ENCODE data around the gene CHID1.

Gene CHID1

DNA sequence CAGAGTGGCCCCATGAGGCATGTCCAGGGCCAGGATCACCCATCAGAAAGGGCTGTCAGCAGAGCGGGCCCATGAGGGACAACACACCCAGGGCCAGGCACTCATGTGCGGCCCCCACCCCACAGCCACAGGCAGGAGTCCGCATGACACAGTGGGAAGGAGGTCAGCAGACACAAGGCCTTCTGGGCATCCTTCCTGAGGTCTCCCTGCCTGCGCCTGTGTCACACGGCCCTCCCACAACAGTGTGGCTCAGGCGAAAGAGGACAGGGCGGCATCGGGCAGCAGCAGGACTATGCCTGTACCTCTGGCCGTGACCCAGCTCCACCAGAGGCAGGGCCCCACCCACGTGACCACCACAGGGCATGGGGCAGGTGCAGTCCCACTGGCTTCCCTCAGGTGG is 27.1 kb downstream of the CHID1 start:
- DNase-seq: no peak

DNA sequence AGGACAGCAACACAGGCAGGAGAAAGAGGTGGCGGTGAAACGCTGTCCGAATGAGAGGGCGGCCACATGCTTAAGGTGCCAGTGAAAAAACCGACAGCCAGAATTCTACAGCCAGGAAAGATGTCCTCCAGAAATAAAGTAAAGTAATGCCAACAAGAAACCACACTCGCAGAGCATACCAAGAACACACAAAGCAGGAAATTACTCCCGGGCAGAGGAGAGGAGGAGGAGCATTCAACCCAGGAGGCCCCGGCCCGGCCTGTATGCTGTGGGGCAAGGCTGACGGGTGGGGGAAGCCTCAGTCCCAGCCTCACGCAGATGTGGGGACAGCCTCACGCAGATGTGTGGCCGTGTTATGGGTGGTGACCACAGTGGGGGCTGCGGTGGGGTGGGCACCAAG is 28.0 kb downstream of the CHID1 start:
- DNase-seq: no peak

DNA sequence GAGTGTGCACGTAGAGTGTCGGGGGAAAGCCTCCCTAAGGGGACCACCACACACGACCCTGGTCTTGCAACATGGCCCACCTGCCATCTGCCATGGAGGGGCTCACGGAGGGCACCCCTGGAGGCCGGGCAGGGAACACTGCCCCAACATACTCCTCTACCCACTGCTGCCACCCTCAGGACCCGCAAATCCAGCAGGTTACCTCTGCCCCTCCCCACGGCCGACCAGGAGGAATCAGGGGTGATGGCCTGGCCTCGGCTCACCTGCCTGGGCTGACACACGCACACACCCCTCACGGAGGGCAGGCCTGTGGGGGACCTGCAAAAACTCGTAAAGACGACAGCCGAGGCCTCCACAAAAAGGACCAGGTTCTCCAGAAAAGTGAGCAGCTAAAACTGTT is 30.2 kb downstream of the CHID1 start:
- DNase-seq: no peak

DNA sequence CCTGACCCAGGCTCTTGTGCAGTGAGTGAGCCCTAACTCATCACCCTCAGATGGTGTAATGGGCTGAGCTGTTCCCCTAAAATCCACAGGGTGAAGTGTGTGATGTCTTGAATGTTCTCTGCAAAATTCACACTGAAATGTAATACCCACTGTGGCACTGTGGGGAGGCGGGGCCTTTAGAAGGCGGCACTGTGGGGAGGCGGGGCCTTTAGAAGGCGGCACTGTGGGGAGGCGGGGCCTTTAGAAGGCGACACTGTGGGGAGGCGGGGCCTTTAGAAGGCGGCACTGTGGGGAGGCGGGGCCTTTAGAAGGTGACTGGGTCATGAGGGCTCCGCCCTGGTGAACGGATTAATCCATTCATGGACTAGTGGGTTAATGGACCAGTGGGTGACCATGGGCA is 33.0 kb downstream of the CHID1 start:
- DNase-seq: no peak

DNA sequence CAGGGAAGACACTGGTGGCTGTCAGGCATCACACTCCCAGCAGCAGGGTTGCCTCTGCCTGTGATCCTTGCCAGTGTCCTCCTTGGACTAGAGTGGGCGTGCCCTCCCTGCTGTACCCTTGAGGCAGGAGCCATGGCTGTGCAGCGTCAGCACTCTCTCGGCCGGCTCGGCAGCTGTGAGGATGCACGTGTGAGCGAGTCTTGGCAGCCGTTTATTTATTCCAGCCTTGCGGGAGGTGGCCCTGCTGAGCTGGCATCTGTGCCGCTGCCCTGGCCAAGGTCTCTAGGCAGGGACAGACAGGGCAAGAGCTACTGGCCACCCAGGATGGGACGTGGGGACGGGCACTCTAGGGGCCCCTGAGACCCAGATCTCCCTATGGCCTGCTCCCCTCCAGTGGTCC is 34.1 kb downstream of the CHID1 start:
- DNase-seq: no peak

DNA sequence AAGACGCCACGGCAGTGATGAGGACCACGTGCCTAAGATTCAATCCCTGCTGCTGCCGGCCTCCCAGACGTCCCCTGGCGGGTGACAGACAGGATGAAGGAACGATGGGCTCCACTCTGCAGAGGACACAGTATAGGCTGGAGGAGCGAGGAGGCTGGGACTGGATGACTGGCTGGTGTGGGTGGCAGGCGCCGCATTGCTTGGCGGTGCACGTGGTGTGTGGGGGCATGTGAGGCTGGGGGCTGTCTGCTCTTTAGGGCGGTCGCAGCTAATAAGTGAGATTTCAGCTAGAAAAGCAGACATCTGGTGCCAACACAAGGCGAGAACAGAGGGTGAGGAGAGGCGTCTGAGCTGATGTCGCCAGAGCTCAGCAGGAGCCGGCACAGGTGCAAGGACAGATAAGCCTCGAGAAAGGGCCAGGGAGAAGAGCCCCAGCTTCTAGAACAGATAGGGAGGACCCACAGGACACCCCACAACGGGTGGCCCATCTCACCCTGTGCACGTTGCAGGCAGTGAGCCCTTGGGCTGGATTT is 34.8 kb downstream of the CHID1 start:
- DNase-seq: no peak

DNA sequence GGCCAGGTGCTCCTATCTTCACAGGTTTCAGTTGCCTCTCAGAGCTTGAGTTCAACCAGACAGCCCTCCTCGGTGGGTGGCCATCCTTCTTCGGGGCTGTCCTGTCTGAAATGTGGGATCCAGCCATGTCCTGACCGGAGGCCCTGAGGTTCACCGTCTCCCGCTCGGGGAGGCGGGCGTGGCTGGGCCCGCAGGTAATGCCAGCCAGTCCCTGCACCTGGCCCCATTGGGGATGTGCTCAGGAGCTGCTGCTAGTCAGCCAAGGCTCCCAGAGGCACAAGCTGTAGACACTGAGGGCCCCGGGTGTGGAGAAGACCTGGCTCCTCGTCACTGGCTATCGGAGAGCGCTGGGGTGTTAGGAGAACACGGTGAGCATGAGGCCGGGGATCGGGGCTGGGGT is 35.4 kb downstream of the CHID1 start:
- no peak for DNase-seq

DNA sequence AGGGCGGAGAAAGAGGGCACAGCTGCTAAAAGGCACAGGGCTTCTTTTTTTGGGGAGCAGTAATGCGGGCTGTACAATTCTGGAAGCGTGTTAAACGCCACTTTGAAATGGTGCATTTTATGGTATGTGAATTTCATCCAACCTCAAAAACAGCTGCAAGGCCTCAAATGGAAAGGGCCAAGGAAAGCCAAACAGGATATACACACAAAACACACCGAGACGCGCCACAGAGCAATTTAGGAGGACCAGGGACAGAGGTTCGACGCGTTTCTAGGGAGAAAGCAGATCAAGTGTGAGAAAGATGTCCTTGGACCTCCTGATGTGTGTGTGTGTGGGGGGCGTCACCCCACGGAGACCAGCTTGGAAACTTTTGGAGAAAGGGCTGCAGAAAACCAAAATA is 36.9 kb downstream of the CHID1 start:
- DNase-seq: no peak

DNA sequence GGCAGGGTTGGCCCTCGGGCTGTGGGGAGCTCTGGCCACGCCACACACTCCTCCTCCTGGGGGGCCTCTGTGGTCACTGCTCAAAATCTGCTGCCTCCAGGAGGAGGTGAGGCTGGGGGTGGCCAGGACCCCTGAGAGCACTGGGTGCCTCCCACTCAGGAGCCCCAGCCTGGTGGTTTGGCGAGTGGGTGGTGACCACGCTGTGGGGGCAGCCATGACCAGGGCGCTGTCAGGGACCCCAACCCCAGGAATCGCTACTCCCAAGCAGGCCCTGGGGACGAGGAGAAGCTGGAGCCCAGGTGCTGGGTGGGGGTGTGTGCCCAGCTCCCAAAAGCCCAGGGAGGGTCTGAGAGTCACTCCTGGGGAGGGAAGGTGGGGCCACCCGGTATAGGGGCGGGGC is 37.8 kb downstream of the CHID1 start:
- no peak for DNase-seq

DNA sequence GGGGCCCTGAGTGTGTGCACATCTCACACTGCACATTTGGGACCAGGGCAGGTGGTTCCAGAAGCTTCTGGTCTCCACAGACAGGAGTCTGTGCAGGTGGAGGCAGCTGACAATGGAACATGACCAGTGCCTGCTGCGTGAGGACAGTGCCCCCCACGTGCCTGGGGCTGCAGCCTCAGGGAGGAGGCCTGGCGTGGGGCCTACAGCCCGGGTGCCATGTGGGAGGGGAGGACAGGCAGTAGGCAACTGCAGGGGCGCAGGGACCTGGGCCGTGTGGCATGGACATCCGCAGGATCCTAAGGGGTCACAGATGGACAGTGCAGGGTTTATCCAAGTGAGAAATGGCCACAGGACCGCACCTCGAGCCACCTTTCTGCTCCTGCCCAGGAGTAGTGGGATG is 39.1 kb downstream of the CHID1 start:
- no peak for DNase-seq

DNA sequence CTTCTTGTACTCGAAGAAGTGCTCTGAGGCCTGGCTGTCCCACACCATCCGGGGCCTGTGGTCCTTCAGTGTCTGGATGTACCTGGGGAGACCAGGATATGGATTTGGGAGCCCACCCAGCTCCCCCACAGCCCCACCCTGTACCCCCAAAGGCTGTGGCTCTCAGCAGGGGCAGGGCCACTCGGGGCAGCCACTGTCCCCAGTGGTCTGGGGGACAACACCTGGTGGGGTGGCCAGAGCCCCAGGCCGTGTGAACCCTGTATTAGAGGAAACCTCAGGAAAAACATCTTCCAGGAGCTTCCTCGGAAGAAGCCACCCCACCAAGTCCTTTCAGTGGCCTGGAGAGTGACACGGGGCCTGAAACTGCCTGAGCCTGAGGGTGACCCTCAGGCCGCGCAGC is 40.2 kb downstream of the CHID1 start:
- DNase-seq: no peak

DNA sequence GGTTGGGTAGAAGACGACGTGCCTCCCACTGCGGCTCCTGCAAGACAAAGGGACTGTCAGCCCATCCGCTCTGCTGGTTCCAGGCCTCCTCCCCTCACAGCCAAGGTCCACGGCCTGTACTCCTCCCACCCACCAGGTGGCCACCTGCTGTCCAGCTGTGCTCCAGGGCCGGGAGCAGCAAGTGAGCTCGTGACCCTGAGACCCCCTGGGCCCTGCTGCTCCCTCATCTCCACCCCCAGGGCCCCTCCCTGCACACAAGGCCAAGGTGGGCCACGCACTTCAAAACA is 40.5 kb downstream of the CHID1 start:
- DNase-seq: no peak

DNA sequence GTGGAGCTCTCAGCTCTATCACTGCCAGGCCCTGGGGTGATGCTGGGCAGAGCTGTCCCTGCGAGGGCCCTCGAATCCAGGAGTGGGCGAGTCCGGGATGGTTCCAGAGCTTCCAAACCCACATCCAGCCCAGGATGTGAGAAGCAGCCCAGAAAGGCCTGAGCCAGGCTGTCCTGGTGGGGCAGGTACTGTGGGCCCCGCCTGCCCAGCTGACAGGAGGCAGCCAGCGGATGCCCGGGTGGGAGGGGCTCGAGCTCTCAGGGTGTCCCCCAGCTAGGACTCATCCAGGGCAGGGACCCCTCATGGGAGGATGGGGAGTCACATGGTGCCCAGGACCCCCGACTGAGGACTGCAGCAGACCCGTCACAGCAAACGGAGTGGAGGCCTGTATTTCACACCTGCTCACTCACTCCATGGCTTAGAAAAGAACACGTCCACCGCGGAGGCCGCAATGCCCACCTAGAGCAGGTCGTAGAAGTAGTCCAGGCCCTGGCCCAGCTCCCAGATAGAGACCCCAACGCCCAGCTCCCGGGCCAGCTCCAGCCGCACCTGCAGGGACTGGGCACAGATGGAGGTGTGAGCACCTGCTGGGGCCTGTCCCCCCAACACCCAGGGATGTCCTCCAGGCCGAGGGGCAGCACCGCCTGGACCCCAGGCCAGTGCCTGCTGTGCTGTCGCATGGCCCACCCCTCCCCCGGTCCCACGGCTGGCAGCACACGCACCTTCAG is 41.0 kb downstream of the CHID1 start:
- no peak for DNase-seq

DNA sequence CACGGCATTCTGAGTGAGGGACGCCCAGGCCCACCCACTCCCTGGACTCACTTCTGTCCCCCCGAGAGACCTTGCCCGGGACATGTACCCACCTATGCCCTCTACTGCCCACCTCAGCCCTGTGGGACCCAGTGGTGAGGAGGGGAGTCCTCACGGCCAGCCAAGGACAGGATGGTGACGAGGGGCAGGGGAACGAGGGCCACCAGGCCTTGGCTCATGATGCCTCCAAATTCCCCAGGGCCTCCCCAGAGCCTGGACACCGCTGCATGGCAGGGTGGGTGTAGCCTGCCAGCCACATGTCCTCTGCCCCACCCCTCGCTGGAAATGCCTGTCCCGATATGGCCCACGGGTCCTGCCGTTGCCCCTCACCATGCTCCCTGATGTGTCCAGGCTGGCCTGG is 41.8 kb downstream of the CHID1 start:
- DNase-seq: no peak

DNA sequence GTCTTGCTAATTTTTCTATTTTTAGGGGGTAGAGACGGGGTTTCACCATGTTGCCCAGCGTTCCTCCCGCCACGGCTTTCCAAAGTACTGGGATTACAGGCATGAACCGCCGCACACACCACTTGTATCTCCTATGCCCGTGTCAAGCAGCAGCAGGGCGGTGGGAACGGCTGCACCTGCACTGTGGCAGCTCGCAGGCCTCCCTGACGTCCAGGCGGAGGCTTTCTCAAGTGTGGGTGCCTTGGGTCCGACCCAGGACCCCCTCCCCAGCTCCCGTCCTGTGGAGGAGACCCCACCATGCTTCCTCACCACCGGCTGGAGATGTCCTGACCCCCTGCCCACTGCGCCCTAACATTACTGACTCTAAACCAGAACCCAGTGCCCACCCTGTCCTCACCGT is 42.2 kb downstream of the CHID1 start:
- no peak for DNase-seq

DNA sequence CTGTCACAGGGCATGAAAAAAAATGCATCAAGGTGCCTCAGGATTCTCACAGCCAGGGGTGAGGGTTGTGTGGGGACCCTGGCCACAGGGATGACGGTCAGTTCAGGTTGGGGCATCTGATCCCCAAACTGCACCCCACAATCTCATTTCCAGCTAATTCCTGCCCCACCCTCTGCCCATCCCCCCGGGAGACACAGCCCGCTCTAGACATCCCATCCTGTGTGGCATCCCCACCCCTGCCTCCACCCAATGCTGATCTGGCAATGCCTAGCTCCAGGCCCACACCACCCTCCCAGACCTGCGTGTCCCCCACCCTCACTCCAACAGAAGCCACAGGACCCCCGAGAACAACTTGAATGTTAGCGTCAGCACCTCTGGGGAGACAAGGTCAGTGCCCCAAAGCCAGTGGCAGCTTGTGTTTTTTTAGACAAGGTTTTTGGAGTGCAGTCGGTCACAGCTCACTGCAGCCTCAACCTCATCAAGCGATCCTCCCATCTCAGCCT is 42.7 kb downstream of the CHID1 start:
- DNase-seq: no peak

DNA sequence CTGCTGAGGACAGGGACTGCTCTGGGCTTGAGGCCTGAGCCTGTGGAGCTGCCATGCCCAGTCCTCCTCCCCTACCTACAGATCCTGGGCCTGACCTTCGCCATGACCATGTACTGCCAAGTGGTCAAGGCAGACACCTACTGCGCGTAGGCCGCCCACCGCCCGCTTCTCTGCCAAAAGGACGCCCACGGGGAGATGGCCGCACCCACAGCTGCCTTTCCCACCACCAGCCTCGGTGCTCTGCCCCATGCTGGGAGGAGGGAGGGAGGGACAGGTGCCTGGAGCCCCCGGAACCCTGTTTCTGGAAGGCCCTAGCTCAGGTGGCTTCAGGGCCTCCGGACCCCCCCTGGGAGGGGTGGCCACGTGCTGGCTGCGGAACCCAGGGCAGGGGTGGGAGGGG is 44.1 kb downstream of the CHID1 start:
- DNase-seq: no peak

DNA sequence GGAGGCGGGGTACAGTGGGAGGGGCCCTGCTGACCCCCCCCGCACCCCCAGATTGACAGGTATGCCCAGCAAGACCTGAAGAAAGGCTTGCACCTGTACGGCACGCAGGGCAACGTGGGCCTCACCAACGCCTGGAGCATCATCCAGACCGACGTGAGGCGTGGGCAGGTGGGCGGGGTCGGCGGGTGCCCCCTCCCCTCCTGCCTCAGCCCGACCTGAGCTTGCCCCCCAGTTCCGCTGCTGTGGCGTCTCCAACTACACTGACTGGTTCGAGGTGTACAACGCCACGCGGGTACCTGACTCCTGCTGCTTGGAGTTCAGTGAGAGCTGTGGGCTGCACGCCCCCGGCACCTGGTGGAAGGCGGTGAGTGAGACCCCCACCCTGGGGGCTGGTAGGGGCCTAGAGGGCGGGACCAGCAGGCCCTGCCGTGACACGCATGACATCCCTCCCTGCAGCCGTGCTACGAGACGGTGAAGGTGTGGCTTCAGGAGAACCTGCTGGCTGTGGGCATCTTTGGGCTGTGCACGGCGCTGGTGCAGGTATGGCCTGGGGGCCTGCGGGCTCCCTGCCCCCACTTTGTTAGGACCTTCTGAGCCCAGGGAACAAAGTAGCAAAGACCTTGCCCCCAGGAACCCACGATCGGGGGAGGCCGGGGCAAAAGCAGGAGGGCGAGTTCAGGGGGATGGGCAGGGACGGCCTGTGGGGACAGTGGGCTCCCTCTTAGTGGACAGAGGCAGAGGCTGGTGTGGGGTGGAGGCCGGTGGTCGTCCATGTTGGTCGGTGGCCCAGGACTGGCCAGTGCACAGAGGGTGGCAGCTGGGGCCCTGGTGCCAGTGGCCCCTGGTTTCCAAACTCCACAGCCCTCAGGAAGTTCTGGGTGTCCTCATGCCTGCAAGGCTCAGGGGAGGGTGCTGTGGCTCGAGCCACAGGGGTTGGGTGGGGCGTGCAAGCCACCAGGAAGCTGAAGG is 44.9 kb downstream of the CHID1 start:
- DNase-seq: no peak

DNA sequence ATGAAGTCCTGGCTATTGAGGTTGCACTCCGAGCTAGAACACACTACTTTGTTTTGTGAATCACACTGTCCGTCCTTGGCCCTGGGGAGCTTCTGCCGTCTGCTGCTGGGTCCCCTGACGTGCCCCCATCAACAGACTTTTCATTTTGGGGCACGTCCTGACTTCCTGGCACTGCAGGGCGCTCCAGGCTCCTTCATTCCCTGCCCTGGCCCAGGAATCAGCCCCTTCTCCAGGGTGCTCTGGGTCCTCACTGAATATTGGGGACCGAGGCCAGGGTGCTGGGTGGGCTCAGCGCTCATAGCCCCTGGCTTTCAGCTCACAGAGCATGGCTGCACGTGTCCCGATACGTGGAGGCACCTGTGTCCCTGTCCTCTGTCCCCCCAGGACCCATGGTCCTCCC is 45.7 kb downstream of the CHID1 start:
- DNase-seq: no peak

DNA sequence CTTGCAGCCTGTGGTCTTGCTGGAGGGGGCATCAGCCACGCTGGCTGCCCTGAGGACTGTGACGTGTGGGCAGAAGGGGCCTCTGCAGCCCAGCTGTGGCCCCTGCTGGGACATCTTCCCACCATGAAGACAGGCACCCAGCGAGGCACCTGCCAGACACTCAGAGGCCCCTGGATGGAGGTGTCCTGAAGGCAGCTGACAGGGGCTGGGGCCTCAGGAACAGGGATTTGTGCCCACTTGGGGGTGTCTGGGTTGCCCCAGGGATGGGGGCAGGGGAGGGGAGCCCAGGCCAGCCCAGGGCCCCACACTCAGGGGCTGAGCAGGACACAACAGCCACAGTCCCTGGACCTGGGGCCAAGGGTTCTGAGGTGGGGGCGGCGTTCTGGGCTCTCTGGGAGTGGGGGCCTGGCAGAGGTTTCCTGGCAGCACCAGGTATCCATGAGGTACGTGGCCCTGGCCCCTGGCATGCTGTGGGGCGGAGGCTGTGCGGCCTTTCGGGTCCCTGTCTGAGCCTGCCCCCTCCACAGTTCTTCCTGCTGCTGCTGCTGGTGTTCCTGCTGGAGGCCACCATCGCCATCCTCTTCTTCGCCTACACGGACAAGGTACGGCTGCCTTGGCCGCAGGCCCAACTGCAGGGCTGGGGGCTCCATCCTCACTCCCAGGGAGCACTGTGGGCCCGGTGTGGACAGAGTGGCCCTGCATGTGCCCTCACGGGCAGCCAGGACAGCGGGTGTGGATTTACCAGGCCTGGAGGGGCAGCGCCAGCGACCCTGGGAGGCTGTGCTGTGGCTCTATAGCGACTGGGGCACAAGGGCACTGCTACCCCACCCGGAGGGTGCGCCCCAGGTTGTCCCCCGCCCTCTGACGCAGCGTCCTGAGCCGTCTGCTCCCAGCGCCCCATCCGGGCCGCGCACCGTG is 46.4 kb downstream of the CHID1 start:
- no peak for DNase-seq

DNA sequence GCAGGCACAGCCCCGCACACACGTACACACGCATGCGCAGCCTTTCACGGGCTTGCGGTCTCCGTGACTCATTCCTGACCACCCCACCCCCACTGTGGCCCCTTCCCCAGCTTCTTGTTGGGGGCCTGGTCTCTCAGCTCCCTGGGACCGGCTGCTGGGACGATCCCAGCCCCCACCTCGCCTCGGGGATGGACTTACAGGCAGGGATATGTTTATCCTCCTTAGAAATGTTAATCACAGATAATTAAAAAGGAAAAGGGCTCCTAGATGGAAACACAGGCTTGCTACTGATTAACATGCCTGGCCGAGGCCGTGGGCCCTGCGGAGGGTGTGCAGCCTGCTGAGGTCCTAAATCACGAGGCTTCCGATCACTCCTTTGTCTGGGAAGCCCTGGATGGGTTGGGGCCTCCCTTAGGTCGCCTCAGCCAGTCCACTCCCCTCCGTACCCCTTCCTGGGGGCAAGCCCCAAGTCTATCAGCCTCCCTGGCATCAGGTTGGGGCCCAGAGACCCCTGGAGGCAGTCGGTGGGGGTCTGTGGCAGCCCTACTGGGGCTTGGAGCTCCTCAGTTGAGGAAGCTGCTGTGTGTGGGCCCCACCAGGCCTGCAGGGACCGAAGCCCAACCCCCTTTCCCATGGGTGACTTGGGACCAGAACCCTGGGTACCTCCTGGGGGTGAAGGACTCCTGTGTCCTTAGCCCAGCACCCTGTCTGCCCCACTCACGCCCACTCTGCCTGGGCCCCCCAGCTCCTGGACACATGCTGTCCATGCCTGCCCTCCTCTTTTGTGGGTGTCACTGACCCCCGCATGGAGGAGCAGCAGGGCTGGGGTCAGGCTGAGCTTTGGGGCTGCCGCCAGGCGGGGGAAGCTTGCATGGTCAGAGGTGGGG is 47.3 kb downstream of the CHID1 start:
- no peak for DNase-seq

DNA sequence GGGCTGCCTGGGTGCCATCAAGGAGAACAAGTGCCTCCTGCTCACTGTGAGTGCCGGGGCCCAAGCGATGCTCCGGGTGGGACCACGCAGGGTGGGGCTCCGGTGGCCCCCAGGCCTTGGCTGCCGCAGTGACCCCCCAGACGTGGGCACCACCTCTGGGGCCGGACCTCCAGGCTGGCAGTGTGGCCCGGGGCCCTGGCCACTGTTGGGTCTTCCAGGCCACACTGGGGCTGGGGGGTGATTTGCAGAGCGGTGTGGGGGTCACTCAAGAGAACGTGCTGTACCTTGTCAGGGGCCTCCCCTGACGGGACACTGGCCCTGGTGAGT is 48.0 kb downstream of the CHID1 start:
- no peak for DNase-seq

Measured in effector CD8-positive, alpha-beta T cell (primary cell).